ENCODE measurements around the gene CPNE2.

DNA sequence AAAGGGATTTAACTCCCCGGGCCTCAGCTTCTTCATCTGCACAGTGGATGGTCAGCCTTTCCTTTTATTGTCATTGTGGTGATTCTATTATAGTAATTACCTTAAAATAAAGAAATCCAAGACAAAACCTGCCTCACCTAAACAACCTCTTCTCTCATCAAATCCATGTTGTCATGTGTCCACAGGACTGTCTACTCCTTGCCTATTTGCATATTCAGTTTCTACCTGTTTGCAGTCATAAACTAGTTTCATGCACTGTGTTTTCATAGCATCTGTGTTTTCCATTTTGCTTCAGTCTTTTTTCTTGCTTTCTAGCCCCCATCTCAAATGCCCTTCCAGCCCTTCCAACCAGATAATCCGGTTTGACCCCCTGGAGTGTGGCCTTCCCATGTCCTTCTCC is 44.3 kb upstream of the CPNE2 start:
- no peak for TF ChIP-seq SIN3A (IDR thresholded peaks at IDR 0.05; ENCODE audit: borderline replicate concordance, insufficient read depth, low read length)
- TF ChIP-seq POLR2AphosphoS5 (IDR thresholded peaks at IDR 0.05; ENCODE audit: low read depth, low read length): no peak
- TF ChIP-seq TAF1 (IDR thresholded peaks at IDR 0.05; ENCODE audit: borderline replicate concordance, insufficient read depth, low read length): no peak
- TF ChIP-seq, protein P1, sequence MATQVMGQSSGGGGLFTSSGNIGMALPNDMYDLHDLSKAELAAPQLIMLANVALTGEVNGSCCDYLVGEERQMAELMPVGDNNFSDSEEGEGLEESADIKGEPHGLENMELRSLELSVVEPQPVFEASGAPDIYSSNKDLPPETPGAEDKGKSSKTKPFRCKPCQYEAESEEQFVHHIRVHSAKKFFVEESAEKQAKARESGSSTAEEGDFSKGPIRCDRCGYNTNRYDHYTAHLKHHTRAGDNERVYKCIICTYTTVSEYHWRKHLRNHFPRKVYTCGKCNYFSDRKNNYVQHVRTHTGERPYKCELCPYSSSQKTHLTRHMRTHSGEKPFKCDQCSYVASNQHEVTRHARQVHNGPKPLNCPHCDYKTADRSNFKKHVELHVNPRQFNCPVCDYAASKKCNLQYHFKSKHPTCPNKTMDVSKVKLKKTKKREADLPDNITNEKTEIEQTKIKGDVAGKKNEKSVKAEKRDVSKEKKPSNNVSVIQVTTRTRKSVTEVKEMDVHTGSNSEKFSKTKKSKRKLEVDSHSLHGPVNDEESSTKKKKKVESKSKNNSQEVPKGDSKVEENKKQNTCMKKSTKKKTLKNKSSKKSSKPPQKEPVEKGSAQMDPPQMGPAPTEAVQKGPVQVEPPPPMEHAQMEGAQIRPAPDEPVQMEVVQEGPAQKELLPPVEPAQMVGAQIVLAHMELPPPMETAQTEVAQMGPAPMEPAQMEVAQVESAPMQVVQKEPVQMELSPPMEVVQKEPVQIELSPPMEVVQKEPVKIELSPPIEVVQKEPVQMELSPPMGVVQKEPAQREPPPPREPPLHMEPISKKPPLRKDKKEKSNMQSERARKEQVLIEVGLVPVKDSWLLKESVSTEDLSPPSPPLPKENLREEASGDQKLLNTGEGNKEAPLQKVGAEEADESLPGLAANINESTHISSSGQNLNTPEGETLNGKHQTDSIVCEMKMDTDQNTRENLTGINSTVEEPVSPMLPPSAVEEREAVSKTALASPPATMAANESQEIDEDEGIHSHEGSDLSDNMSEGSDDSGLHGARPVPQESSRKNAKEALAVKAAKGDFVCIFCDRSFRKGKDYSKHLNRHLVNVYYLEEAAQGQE (IDR thresholded peaks at IDR 0.05; ENCODE audit: insufficient read depth in 1 of 2, low read depth in 2 of 2, low read length in 2 of 2): no peak
- TF ChIP-seq FOXP2 (optimal IDR thresholded peaks at IDR 0.05; ENCODE audit: borderline replicate concordance, extremely low read depth, extremely low read length, insufficient read depth): no peak

Measured in PFSK-1 (cell line).